Uterus (tissue), 2 donors: ENCODE results near the gene RABGAP1L.

Source experiments
- POLR2A ChIP-seq, 2 donors: fragments of 450-650 bp; IDR thresholded peaks; one replicate each; pipeline ENCODE4 v1.6.1; 2016; ENCODE audit warnings: antibody characterized with exemption in 2 of 2, mild to moderate bottlenecking in 1 of 2, moderate library complexity in 1 of 2
- TF ChIP-seq, protein P1 (sequence below), 4 experiments: fragments of 200-600 bp in 2 of 4; fragments of 450-650 bp in 2 of 4; sonication (generic) in 2 of 4; IDR thresholded peaks; one replicate each; pipeline ENCODE4 v1.5.1; 2016 to 2019; ENCODE audit warnings: antibody characterized with exemption in 4 of 4, mild to moderate bottlenecking in 2 of 4, moderate library complexity in 1 of 4

DNA sequence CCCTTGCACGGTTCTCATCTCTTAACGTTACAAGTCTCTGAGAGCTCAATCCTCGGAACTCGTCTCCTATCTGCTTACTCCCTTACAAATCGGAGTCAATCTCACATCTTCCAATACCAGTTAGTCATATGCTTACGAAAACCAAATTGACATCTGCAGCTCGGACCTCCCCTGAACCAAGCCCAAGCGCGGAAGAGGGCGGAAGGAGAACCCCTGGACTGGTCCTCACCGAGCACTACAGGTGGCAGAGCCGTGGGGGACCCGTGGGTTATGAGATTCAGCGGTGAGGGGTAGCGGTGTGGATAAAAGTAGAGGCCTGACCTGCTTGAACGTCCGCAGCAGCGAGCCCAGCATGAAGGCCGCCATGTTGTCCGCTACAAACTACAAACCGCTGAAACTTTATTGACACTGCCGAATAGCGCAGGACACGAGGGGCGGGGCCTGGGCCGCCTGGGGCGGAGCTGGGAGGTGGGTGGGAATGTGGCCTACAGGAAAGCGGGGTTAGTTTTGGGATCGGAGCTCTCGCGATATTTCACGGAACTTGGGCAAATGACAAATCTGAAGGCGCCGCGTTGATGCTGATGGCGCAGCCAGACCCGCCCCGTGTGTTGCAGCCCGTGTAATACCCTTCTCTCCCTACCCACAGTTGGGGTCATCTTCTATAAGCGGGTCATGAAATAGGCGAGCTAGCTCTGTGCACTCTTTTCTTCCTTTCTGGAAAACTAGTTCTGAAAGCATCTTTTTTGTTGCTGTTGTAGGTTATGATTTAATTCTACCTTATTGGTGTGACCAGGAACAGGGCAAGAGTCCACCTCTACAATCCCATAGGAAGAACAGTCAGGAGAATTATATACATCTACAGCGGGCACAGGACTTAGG, 864.0 kb downstream of the RABGAP1L start, which contains the start of gene MRPS14:
- peak; percentile 67 to 81 for TF ChIP-seq POLR2A (IDR thresholded peaks at IDR 0.05)
- TF ChIP-seq, protein P1, sequence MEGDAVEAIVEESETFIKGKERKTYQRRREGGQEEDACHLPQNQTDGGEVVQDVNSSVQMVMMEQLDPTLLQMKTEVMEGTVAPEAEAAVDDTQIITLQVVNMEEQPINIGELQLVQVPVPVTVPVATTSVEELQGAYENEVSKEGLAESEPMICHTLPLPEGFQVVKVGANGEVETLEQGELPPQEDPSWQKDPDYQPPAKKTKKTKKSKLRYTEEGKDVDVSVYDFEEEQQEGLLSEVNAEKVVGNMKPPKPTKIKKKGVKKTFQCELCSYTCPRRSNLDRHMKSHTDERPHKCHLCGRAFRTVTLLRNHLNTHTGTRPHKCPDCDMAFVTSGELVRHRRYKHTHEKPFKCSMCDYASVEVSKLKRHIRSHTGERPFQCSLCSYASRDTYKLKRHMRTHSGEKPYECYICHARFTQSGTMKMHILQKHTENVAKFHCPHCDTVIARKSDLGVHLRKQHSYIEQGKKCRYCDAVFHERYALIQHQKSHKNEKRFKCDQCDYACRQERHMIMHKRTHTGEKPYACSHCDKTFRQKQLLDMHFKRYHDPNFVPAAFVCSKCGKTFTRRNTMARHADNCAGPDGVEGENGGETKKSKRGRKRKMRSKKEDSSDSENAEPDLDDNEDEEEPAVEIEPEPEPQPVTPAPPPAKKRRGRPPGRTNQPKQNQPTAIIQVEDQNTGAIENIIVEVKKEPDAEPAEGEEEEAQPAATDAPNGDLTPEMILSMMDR (IDR thresholded peaks at IDR 0.05), result peak in 1 of 4 experiments; percentile 21
